Karpas-422 (cell line): ENCODE results near the gene NCOA5. TPM values are rescaled to one million over a fixed set of nuclear protein-coding genes. Genes with fewer than 3 reads are reported as not detected.
A peak's percentile ranks its signal among the peaks of the same experiment; 100 is the strongest.
"Not testable (repeated sequence)": the region's sequence is repeated elsewhere in the genome, so short reads cannot be mapped to it uniquely, and the experiment has no call there.

Source experiments
- DNase-seq: peaks from one replicate; pipeline ENCODE4 v3.0.0-alpha.2; 2015
- H2AFZ ChIP-seq: fragments of 200-600 bp; sonication (generic); 2 replicates; pipeline ENCODE4 v1.6.1; 2014; ENCODE audit warnings: antibody characterized with exemption, low read length, mixed read lengths
- H3K27ac ChIP-seq: fragments of 200-600 bp; sonication (generic); 2 replicates; pipeline ENCODE4 v1.5.1; 2014; ENCODE audit warnings: mild to moderate bottlenecking, low read length, moderate library complexity
- H3K27me3 ChIP-seq: fragments of 200-600 bp; sonication (generic); 2 replicates; pipeline ENCODE4 v1.6.1; 2014; ENCODE audit warnings: low read length, mixed read lengths
- H3K36me3 ChIP-seq: fragments of 200-600 bp; sonication (generic); 2 replicates; pipeline ENCODE4 v1.6.1; 2014; ENCODE audit warnings: low read length, mixed read lengths; ENCODE audit not compliant: insufficient read depth
- H3K4me1 ChIP-seq: fragments of 200-600 bp; sonication (generic); 2 replicates; pipeline ENCODE4 v1.6.1; 2014; ENCODE audit warnings: mild to moderate bottlenecking, low read length, mixed read lengths
- H3K4me2 ChIP-seq: fragments of 200-600 bp; sonication (generic); 2 replicates; pipeline ENCODE4 v1.6.1; 2014; ENCODE audit warnings: low read length, low read depth, mild to moderate bottlenecking; ENCODE audit not compliant: poor library complexity, severe bottlenecking
- H3K4me3 ChIP-seq: fragments of 200-600 bp; sonication (generic); 2 replicates; pipeline ENCODE4 v1.5.1; 2014; ENCODE audit warnings: mild to moderate bottlenecking, antibody characterized with exemption, low read length, mixed read lengths
- H3K79me2 ChIP-seq: fragments of 200-600 bp; sonication (generic); 2 replicates; pipeline ENCODE4 v1.6.1; 2014; ENCODE audit warnings: mild to moderate bottlenecking, low read length, mixed read lengths
- H3K9ac ChIP-seq: fragments of 200-600 bp; sonication (generic); 2 replicates; pipeline ENCODE4 v1.6.0; 2014; ENCODE audit warnings: low read length
- H3K9me2 ChIP-seq: fragments of 200-600 bp; sonication (generic), shearing (Covaris generic); replicated peaks from 2 replicates; pipeline ENCODE4 v1.6.0; 2014; ENCODE audit warnings: mild to moderate bottlenecking, low read length, moderate library complexity; ENCODE audit not compliant: insufficient read depth
- H3K9me3 ChIP-seq: fragments of 300-700, 200-600 bp; sonication (generic); 2 replicates; pipeline ENCODE4 v1.6.1; 2014; ENCODE audit warnings: low read length, mixed read lengths
- H4K20me1 ChIP-seq: fragments of 200-600 bp; sonication (generic); 2 replicates; pipeline ENCODE4 v1.6.1; 2014; ENCODE audit warnings: mild to moderate bottlenecking, antibody characterized with exemption, low read length, low read depth; ENCODE audit not compliant: insufficient read depth
- total RNA-seq: library from RNA; depleted of rRNA; stranded (reverse); fragments of >200 nt; shearing (Covaris generic); gene quantifications from 2 replicates; pipeline ENCODE4 v1.2.3, GENCODE V29; 2014; ENCODE audit warnings: low replicate concordance

NCOA5 gene
- total RNA-seq, 1 experiment from 2014 or later: 32.8 TPM

DNA sequence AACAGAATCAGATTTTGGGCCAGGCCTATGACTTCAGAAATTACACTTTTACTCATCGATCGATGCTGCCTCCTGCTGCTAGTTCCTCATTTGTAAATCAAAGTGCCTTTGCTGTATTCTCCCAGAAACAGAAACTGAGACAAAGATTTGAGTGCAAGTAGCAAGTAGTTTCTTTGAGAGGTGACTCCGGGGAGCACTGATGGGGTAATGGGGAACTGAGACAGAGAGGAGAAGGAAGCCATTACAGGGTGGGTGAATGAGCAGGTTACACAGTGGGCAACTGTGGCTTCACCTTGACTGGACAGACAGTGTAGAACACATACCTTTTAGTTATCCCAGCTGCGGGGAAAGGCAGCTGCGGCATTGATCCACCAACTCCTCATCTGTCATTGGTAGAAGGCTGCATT, 18.7 kb upstream of the NCOA5 start:
- Histone ChIP-seq H3K9ac (peak overlapping the region; percentile 31; the same call in 1 of the 2 replicates), H3K79me2 (no peaks in the 10 kb centered on the region), H2AFZ (peak overlapping the region; percentile 76; the same call in 1 of the 2 replicates), H4K20me1 (no peaks in the 10 kb centered on the region), H3K36me3 (no peaks in the 10 kb centered on the region), H3K9me2 (no peaks in the 10 kb centered on the region), H3K4me3 (no peak overlapping the region; the same call in 1 of the 2 replicates), H3K27ac (peak overlapping the region; percentile 15), H3K27me3 (no peaks in the 10 kb centered on the region), H3K4me1 (peaks cover 25% of the 10 kb centered on the region), H3K9me3 (no peaks in the 10 kb centered on the region; the same call in 1 of the 2 replicates), H3K4me2 (peak overlapping the region; percentile 40)
- DNase-seq: peak; percentile 58

DNA sequence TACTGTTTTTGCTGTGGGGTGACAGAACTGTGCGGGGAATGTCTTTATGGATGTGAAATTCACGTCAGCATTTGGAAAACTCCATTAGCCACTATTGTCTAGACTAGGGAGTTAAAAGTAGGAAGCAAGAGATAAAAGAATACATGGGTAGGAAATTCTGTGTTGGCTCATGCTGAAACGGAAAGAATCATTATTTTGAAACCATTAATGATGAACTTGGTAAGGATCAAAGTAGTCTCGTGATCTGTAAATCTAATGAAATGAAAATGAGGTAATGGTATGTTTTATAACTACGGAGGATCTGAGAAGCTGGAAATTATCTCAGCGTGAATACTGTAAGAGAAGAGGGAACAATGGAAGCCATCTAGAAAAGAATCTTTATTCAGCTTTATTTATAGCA, 17.3 kb upstream of the NCOA5 start:
- H3K27me3 ChIP-seq: no peaks in the 10 kb centered on the region; the same call in 1 of the 2 replicates
- H3K4me3 ChIP-seq: no peak overlapping the region
- H4K20me1 ChIP-seq: no peaks in the 10 kb centered on the region
- no peaks in the 10 kb centered on the region; the same call in 1 of the 2 replicates for H3K9me3 ChIP-seq
- no peak overlapping the region for H3K4me2 ChIP-seq
- H2AFZ ChIP-seq: no peak overlapping the region
- H3K27ac ChIP-seq: no peak overlapping the region
- H3K36me3 ChIP-seq: no peaks in the 10 kb centered on the region
- peaks cover 25% of the 10 kb centered on the region for H3K4me1 ChIP-seq
- no peak for DNase-seq
- H3K79me2 ChIP-seq: no peaks in the 10 kb centered on the region
- H3K9ac ChIP-seq: no peak overlapping the region
- H3K9me2 ChIP-seq: no peaks in the 10 kb centered on the region

DNA sequence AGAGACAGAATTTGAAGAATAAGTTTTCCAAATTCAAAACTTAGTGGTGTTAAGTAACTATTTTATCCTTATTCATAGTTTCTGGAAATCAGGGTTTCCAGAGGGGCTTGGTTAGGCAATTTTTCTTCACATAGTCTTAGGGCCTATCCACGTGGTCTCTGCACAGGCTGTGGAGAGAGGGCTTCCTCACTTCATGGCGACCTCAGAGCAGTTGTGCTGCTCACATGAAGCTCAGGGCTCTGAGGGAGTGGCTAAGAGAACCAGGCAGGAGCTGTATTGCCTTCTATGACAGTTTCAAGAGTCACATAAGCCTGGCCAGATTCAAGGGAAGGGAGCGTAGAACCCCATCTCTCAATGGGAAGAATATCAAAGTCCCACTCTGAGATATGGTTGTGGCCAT, 14.5 kb upstream of the NCOA5 start:
- H3K4me3 ChIP-seq: no peak overlapping the region
- no peaks in the 10 kb centered on the region for H4K20me1 ChIP-seq
- no peaks in the 10 kb centered on the region; the same call in 1 of the 2 replicates for H3K27me3 ChIP-seq
- H3K79me2 ChIP-seq: no peaks in the 10 kb centered on the region
- no peak overlapping the region for H3K27ac ChIP-seq
- no peaks in the 10 kb centered on the region; the same call in 1 of the 2 replicates for H3K9me3 ChIP-seq
- no peak overlapping the region for H3K9ac ChIP-seq
- DNase-seq: no peak
- H3K4me1 ChIP-seq: peaks cover 21% of the 10 kb centered on the region
- H3K9me2 ChIP-seq: no peaks in the 10 kb centered on the region
- no peak overlapping the region for H2AFZ ChIP-seq
- no peaks in the 10 kb centered on the region for H3K36me3 ChIP-seq
- no peak overlapping the region for H3K4me2 ChIP-seq

DNA sequence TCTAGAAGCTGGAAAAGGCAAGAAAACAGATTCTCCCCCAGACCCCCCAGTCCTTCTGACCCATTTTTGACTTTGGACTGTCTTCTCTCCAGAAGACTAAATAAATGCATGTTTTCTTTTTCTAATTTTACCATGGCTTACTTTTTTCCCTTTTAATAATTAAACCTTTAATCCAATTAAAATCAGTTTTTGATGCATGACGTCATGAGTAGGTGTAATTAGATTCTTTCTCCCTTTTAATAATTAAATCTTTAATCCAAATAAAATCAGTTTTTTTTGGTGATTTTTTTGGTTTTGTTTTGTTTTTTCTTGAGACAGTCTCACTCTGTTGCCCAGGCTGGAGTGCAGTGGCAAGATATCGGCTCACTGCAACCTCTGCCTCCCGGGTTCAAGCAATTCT, 13.2 kb upstream of the NCOA5 start:
- peaks cover 9% of the 10 kb centered on the region for H3K4me1 ChIP-seq
- DNase-seq: no peak
- H3K9me3 ChIP-seq: no peaks in the 10 kb centered on the region; the same call in 1 of the 2 replicates
- no peak overlapping the region for H3K4me2 ChIP-seq
- no peaks in the 10 kb centered on the region for H3K36me3 ChIP-seq
- H3K4me3 ChIP-seq: no peak overlapping the region
- H4K20me1 ChIP-seq: no peaks in the 10 kb centered on the region
- H3K9me2 ChIP-seq: no peaks in the 10 kb centered on the region
- H3K27ac ChIP-seq: no peak overlapping the region
- H3K9ac ChIP-seq: no peak overlapping the region
- no peak overlapping the region for H2AFZ ChIP-seq
- no peaks in the 10 kb centered on the region for H3K79me2 ChIP-seq
- H3K27me3 ChIP-seq: no peaks in the 10 kb centered on the region; the same call in 1 of the 2 replicates

DNA sequence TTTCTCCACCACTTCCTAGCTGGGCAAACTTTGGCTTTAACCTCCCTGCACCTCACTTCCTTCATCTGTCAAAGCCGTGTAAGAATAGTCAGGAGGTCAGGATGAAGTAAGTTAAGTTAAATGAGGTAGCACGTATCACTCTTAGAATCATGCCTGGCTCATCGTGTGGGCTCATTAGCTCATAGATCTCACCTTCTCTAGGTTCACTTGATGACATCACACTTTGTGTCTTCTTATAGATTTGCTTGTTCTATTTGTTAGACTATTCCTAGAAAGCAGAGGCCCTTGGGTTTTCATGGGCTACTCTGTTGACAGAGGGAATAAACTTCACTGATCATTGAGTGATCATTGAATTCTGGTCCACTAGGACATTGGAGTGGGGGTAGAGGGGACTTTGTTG, 12.2 kb upstream of the NCOA5 start:
- H3K4me2 ChIP-seq: no peak overlapping the region
- H3K4me1 ChIP-seq: peaks cover 9% of the 10 kb centered on the region
- H3K9ac ChIP-seq: no peak overlapping the region
- no peaks in the 10 kb centered on the region for H4K20me1 ChIP-seq
- no peaks in the 10 kb centered on the region for H3K79me2 ChIP-seq
- DNase-seq: no peak
- no peaks in the 10 kb centered on the region; the same call in 1 of the 2 replicates for H3K27me3 ChIP-seq
- H3K36me3 ChIP-seq: no peaks in the 10 kb centered on the region
- H3K9me3 ChIP-seq: no peaks in the 10 kb centered on the region; the same call in 1 of the 2 replicates
- no peak overlapping the region for H3K4me3 ChIP-seq
- H2AFZ ChIP-seq: no peak overlapping the region
- H3K9me2 ChIP-seq: no peaks in the 10 kb centered on the region
- no peak overlapping the region for H3K27ac ChIP-seq

DNA sequence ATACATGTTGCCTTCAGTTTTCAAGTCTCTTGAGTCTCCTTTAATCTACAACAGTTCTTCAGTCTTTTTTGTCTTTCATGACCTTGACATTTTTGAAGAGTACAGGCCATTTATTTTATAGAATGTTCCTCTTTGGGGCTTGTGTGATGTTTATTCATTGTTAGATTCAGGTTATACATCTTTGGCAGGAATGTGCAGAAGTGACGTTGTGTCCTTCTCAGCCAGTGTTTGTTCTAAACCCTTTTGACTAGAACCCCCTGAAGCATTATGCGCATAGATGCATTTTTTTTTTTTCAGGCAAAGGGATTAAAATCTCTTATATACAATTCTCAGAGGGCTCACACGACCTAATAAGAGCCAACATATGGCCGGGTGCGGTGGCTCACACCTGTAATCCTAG, 11.2 kb upstream of the NCOA5 start:
- Histone ChIP-seq H3K4me1 (peaks cover 9% of the 10 kb centered on the region), H3K9me2 (no peaks in the 10 kb centered on the region), H4K20me1 (no peaks in the 10 kb centered on the region), H3K4me3 (no peak overlapping the region), H3K36me3 (no peaks in the 10 kb centered on the region), H3K27me3 (no peaks in the 10 kb centered on the region; the same call in 1 of the 2 replicates), H3K4me2 (no peak overlapping the region), H3K27ac (no peak overlapping the region), H3K9ac (no peak overlapping the region), H3K79me2 (no peaks in the 10 kb centered on the region), H2AFZ (no peak overlapping the region), H3K9me3 (no peaks in the 10 kb centered on the region; the same call in 1 of the 2 replicates)
- DNase-seq: no peak

DNA sequence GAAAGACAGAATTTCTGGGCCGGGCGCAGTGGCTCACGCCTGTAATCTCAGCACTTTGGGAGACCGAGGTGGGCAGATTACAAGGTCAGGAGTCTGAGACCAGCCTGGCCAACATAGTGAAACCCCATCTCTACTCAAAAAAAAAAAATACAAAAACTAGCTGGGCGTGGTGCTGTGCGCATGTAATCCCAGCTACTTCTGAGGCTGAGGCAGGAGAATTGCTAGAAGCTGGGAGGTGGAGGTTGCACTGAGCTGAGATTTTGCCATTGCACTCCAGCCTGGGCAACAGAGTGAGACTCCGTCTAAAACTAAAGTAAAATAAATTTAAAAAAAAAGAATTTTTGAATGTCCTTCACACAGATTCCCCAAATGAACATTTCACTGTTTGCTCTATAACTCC, 10.7 kb upstream of the NCOA5 start:
- H3K9me2 ChIP-seq, H2AFZ ChIP-seq, H3K4me2 ChIP-seq, H3K36me3 ChIP-seq, H3K9ac ChIP-seq, H3K27ac ChIP-seq, DNase-seq, H4K20me1 ChIP-seq, H3K27me3 ChIP-seq, H3K4me3 ChIP-seq, H3K79me2 ChIP-seq, H3K4me1 ChIP-seq, H3K9me3 ChIP-seq: not testable (repeated sequence)

DNA sequence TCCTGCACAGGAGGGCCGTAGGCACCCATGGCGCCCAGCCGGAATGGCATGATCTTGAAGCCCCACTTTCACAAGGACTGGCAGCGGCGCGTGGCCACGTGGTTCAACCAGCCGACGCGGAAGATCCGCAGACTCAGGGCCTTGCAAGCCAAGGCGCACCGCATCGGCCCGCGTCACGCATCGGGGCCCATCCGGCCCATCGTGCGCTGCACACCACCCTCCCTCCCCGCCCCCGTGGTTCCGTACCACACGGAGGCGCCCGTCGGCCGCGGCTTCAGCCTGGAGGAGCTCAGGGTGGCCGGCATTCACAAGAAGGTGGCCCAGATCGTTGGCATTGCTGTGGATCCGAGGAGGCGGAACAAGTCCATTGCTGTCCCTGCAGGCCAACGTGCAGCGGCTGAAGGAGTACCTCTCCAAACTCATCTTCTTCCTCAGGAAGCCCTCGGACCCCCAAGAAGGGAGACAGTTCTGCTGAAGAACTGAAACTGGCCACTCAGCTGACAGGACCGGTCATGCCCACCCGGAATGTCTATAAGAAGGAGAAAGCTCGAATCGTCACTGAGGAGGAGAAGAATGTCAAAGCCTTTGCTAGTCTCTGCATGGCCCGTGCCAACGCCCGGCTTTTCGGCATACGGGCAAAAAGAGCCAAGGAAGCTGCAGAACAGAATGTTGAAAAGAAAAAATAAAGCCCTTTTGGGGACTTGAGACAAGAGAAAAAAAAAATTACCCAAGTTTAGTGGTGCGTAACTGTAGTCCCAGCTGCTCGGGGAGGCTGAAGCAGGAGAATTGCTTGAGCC, 9.9 kb upstream of the NCOA5 start:
- Histone ChIP-seq H3K79me2 (no peaks in the 10 kb centered on the region), H3K4me1 (peaks cover 9% of the 10 kb centered on the region), H3K9ac (0 out of 2 replicates have a peak overlapping the region, but pooled peaks have one; percentile 20), H3K27me3 (no peaks in the 10 kb centered on the region; the same call in 1 of the 2 replicates), H4K20me1 (no peaks in the 10 kb centered on the region), H3K27ac (no peak overlapping the region), H3K4me2 (peak overlapping the region; percentile 45), H2AFZ (peak overlapping the region; percentile 86; the same call in 1 of the 2 replicates), H3K4me3 (peak overlapping the region; percentile 34; the same call in 1 of the 2 replicates), H3K9me3 (no peaks in the 10 kb centered on the region; the same call in 1 of the 2 replicates), H3K9me2 (no peaks in the 10 kb centered on the region), H3K36me3 (no peaks in the 10 kb centered on the region)
- peak; percentile 59 for DNase-seq
